Activated CD4-positive, alpha-beta memory T cell treated with anti-CD3 and anti-CD28 coated beads, Interleukin-2, amount 10 ng/mL, durations not matched to agents 7 days and 5 days (primary cell): ENCODE results near the gene AASDHPPT. TPM values are rescaled to one million over a fixed set of nuclear protein-coding genes. Genes with fewer than 3 reads are reported as not detected.
"Not testable (repeated sequence)": the region's sequence is repeated elsewhere in the genome, so short reads cannot be mapped to it uniquely, and the experiment has no call there.

ENCODE experiments used
- CTCF ChIA-PET: fragments of 350-600 bp; sonication (Branson Sonifier 250); formaldehyde crosslinking; loops from one replicate; lab custom pipeline; 2021; ENCODE audit warnings: antibody characterized with exemption, inconsistent platforms; lab: Charles Lee
- POLR2A ChIA-PET: fragments of 350-600 bp; sonication (Branson Sonifier 250); formaldehyde crosslinking; loops from one replicate; lab custom pipeline; 2021; ENCODE audit warnings: antibody characterized with exemption; lab: Charles Lee
- DNase-seq: peaks from one replicate; pipeline ENCODE4 v3.0.0-alpha.2; 2020
- H3K27ac Mint-ChIP-seq: one replicate; pipeline ENCODE4 v1.8.0; 2021; ENCODE audit warnings: mild to moderate bottlenecking, mixed read lengths
- H3K27me3 Mint-ChIP-seq: one replicate; pipeline ENCODE4 v1.8.0; 2021; ENCODE audit warnings: mixed read lengths
- H3K36me3 Mint-ChIP-seq: one replicate; pipeline ENCODE4 v1.8.0; 2021; ENCODE audit warnings: low read depth, mixed read lengths
- H3K4me1 Mint-ChIP-seq: one replicate; pipeline ENCODE4 v1.8.0; 2021; ENCODE audit warnings: mixed read lengths
- H3K4me3 Mint-ChIP-seq: one replicate; pipeline ENCODE4 v1.8.0; 2021; ENCODE audit warnings: mild to moderate bottlenecking, mixed read lengths
- H3K9me3 Mint-ChIP-seq: one replicate; pipeline ENCODE4 v1.8.0; 2021; ENCODE audit warnings: mixed read lengths
- total RNA-seq, 2 experiments: library from RNA; stranded (reverse); gene quantifications; one replicate each; pipeline ENCODE4 v1.2.3, GENCODE V29; 2021

AASDHPPT gene
- 10 to 100 TPM; 33.9 to 36.9 TPM for total RNA-seq

GRCh38 chr11:106077609-106078455 is at the start of gene AASDHPPT:
TSS of gene AASDHPPT (plus strand) at chr11:106077662. CDS start at chr11:106077711, 49 bp downstream.
- Mint-ChIP-seq H3K9me3 (no peaks in the 10 kb centered on the region), H3K36me3 (peaks cover 34% of the 10 kb centered on the region), H3K4me3 (peak within 1 kb of the TSS; percentile 91), H3K27ac (peak within 1 kb of the TSS; percentile 91), H3K27me3 (no peaks in the 10 kb centered on the region), H3K4me1 (peaks cover 48% of the 10 kb centered on the region)
- POLR2A ChIA-PET: interaction anchor here (0.6 to 2.2 kb wide), 6 partner anchors 9 to 55 kb away, joined by 3 to 17 read pairs (median 5); partner anchors contain the start of gene MSANTD4
- DNase-seq: no peak
- CTCF ChIA-PET: interaction anchor here (0.9 to 2.2 kb wide), 12 partner anchors 8 to 58 kb away, joined by 3 to 8 read pairs (median 4); partner anchors contain the start of gene MSANTD4

GRCh38 chr11:106030609-106031008 is 46.9 kb upstream of the AASDHPPT start:
- Mint-ChIP-seq H3K27me3 (peaks cover 8% of the 10 kb centered on the region), H3K27ac (no peak overlapping the region), H3K4me1 (peaks cover 13% of the 10 kb centered on the region), H3K9me3 (peaks cover 2% of the 10 kb centered on the region), H3K36me3 (no peaks in the 10 kb centered on the region), H3K4me3 (no peak overlapping the region)
- CTCF ChIA-PET: interaction anchor here (1.0 to 1.2 kb wide), 2 partner anchors 12 to 29 kb away, joined by 3 read pairs; no protein-coding TSS in a partner anchor
- no peak for DNase-seq
- POLR2A ChIA-PET: no interaction called here

- peaks cover 2% of the 10 kb centered on the region for H3K9me3 Mint-ChIP-seq
- DNase-seq: no peak
- peaks cover 3% of the 10 kb centered on the region for H3K27me3 Mint-ChIP-seq
- CTCF ChIA-PET: interaction anchor here (1.0 to 1.2 kb wide), 2 partner anchors 13 to 28 kb away, joined by 3 read pairs; no protein-coding TSS in a partner anchor
- POLR2A ChIA-PET: no interaction called here
- no peak overlapping the region for H3K27ac Mint-ChIP-seq
- no peaks in the 10 kb centered on the region for H3K36me3 Mint-ChIP-seq
- H3K4me3 Mint-ChIP-seq: no peak overlapping the region
- peaks cover 13% of the 10 kb centered on the region for H3K4me1 Mint-ChIP-seq
These were observed 46.2 kb upstream of the AASDHPPT start for GRCh38 chr11:106031202-106031810.

- H3K4me1 Mint-ChIP-seq: peaks cover 13% of the 10 kb centered on the region
- peaks cover 2% of the 10 kb centered on the region for H3K9me3 Mint-ChIP-seq
- DNase-seq: no peak
- H3K4me3 Mint-ChIP-seq: no peak overlapping the region
- CTCF ChIA-PET: interaction anchor here (1.5 kb wide), 1 partner anchor 45 kb away, joined by 4 read pairs; the partner anchor contains the start of genes AASDHPPT and KBTBD3
- H3K27me3 Mint-ChIP-seq: peaks cover 3% of the 10 kb centered on the region
- H3K27ac Mint-ChIP-seq: no peak overlapping the region
- H3K36me3 Mint-ChIP-seq: no peaks in the 10 kb centered on the region
- POLR2A ChIA-PET: no interaction called here
These were observed 45.5 kb upstream of the AASDHPPT start for GRCh38 chr11:106031936-106032335.

- CTCF ChIA-PET: interaction anchor here (1.5 kb wide), 1 partner anchor 44 kb away, joined by 4 read pairs; the partner anchor contains the start of genes AASDHPPT and KBTBD3
- no peak for DNase-seq
- peaks cover 13% of the 10 kb centered on the region for H3K4me1 Mint-ChIP-seq
- no peak overlapping the region for H3K4me3 Mint-ChIP-seq
- H3K9me3 Mint-ChIP-seq: no peaks in the 10 kb centered on the region
- H3K27ac Mint-ChIP-seq: no peak overlapping the region
- POLR2A ChIA-PET: no interaction called here
- H3K36me3 Mint-ChIP-seq: no peaks in the 10 kb centered on the region
- peaks cover 3% of the 10 kb centered on the region for H3K27me3 Mint-ChIP-seq
These were observed 44.6 kb upstream of the AASDHPPT start for GRCh38 chr11:106032861-106033260.

- H3K36me3 Mint-ChIP-seq: no peaks in the 10 kb centered on the region
- H3K4me1 Mint-ChIP-seq: peaks cover 12% of the 10 kb centered on the region
- POLR2A ChIA-PET: no interaction called here
These were observed 33.9 kb upstream of the AASDHPPT start for GRCh38 chr11:106043540-106043939.

GRCh38 chr11:106047631-106048030 is 29.8 kb upstream of the AASDHPPT start:
- H3K27me3 Mint-ChIP-seq: no peaks in the 10 kb centered on the region
- ChIA-PET CTCF (no interaction called here), POLR2A (no interaction called here)
- H3K4me3 Mint-ChIP-seq: no peak overlapping the region
- peaks cover 9% of the 10 kb centered on the region for H3K4me1 Mint-ChIP-seq
- H3K27ac Mint-ChIP-seq: no peak overlapping the region
- H3K9me3 Mint-ChIP-seq: no peaks in the 10 kb centered on the region
- DNase-seq: no peak
- no peaks in the 10 kb centered on the region for H3K36me3 Mint-ChIP-seq

More at GRCh38 chr11:106043540-106043939, 33.9 kb upstream of the AASDHPPT start:
- no peak for DNase-seq
- no peaks in the 10 kb centered on the region for H3K27me3 Mint-ChIP-seq
- no peak overlapping the region for H3K27ac Mint-ChIP-seq
- H3K9me3 Mint-ChIP-seq: no peaks in the 10 kb centered on the region
- CTCF ChIA-PET: interaction anchor here (0.8 kb wide), 1 partner anchor 33 kb away, joined by 3 read pairs; the partner anchor contains the start of genes AASDHPPT and KBTBD3
- no peak overlapping the region for H3K4me3 Mint-ChIP-seq

GRCh38 chr11:106049727-106050476 is 27.6 kb upstream of the AASDHPPT start:
- H3K36me3 Mint-ChIP-seq: no peaks in the 10 kb centered on the region
- DNase-seq: no peak
- H3K9me3 Mint-ChIP-seq: no peaks in the 10 kb centered on the region
- no peak overlapping the region for H3K4me3 Mint-ChIP-seq
- no peaks in the 10 kb centered on the region for H3K4me1 Mint-ChIP-seq
- H3K27ac Mint-ChIP-seq: no peak overlapping the region
- no peaks in the 10 kb centered on the region for H3K27me3 Mint-ChIP-seq
- ChIA-PET CTCF (no interaction called here), POLR2A (no interaction called here)

- POLR2A ChIA-PET: no interaction called here
- Mint-ChIP-seq H3K4me3 (no peak overlapping the region), H3K27ac (no peak overlapping the region), H3K9me3 (no peaks in the 10 kb centered on the region), H3K4me1 (no peaks in the 10 kb centered on the region), H3K27me3 (no peaks in the 10 kb centered on the region), H3K36me3 (no peaks in the 10 kb centered on the region)
- DNase-seq: no peak
- CTCF ChIA-PET: no interaction called here
These were observed 26.4 kb upstream of the AASDHPPT start for GRCh38 chr11:106051103-106051502.

- DNase-seq, POLR2A ChIA-PET: not testable (repeated sequence)
These were observed 19.1 kb upstream of the AASDHPPT start for GRCh38 chr11:106058377-106058776.

GRCh38 chr11:106059617-106060016 is 17.8 kb upstream of the AASDHPPT start:
- Mint-ChIP-seq H3K36me3 (peaks cover 5% of the 10 kb centered on the region), H3K27ac (no peak overlapping the region), H3K4me3 (no peak overlapping the region), H3K27me3 (no peaks in the 10 kb centered on the region), H3K4me1 (peaks cover 14% of the 10 kb centered on the region), H3K9me3 (no peaks in the 10 kb centered on the region)
- CTCF ChIA-PET: interaction anchor here (0.9 to 1.1 kb wide), 2 partner anchors 17 to 29 kb away, joined by 3 to 4 read pairs; partner anchors contain the start of genes AASDHPPT and KBTBD3
- no peak for DNase-seq
- POLR2A ChIA-PET: interaction anchor here (0.7 kb wide), 1 partner anchor 44 kb away, joined by 3 read pairs; no protein-coding TSS in a partner anchor

More at GRCh38 chr11:106058377-106058776, 19.1 kb upstream of the AASDHPPT start:
- H3K4me3 Mint-ChIP-seq, H3K27me3 Mint-ChIP-seq, H3K27ac Mint-ChIP-seq, H3K9me3 Mint-ChIP-seq, H3K36me3 Mint-ChIP-seq: not testable (repeated sequence)
- CTCF ChIA-PET: interaction anchor here (1.3 kb wide), 1 partner anchor 19 kb away, joined by 3 read pairs; the partner anchor contains the start of genes AASDHPPT and KBTBD3
- peaks cover 14% of the 10 kb centered on the region for H3K4me1 Mint-ChIP-seq

- CTCF ChIA-PET: interaction anchor here (1.2 kb wide), 1 partner anchor 16 kb away, joined by 4 read pairs; the partner anchor contains the start of genes AASDHPPT and KBTBD3
- no peaks in the 10 kb centered on the region for H3K27me3 Mint-ChIP-seq
- H3K4me1 Mint-ChIP-seq: peaks cover 14% of the 10 kb centered on the region
- H3K36me3 Mint-ChIP-seq: peaks cover 12% of the 10 kb centered on the region
- no peaks in the 10 kb centered on the region for H3K9me3 Mint-ChIP-seq
- no peak for DNase-seq
- POLR2A ChIA-PET: no interaction called here
- no peak overlapping the region for H3K4me3 Mint-ChIP-seq
- H3K27ac Mint-ChIP-seq: no peak overlapping the region
These were observed 16.1 kb upstream of the AASDHPPT start for GRCh38 chr11:106061249-106061784.
